ENCODE measurements around the gene PARG. TPM values are rescaled to one million over a fixed set of nuclear protein-coding genes. Genes with fewer than 3 reads are reported as not detected.
"Not testable (repeated sequence)": the region's sequence is repeated elsewhere in the genome, so short reads cannot be mapped to it uniquely, and the experiment has no call there.

Gene PARG
- total RNA-seq, 1 donor from 2014 or later, result 38.9 TPM

DNA sequence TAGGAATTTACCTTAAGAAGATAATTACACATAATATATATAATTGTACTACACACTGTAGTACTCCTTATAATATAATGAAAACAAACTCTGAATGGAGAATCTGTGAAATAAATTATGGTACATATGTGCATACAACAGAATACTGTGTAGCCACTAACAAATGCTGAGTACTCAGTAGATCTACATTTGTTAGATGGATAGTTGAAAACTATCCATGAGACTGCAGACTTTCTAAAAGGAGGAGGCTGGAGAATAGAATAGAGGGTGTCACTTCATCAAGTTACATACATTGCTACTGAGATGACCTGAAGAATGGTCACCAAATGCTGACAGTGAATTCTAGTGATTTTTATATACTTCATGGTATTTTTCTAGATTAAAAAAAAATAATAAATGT is 111.0 kb downstream of the PARG start:
- no peak for DNase-seq (ENCODE audit: low spot score)

DNA sequence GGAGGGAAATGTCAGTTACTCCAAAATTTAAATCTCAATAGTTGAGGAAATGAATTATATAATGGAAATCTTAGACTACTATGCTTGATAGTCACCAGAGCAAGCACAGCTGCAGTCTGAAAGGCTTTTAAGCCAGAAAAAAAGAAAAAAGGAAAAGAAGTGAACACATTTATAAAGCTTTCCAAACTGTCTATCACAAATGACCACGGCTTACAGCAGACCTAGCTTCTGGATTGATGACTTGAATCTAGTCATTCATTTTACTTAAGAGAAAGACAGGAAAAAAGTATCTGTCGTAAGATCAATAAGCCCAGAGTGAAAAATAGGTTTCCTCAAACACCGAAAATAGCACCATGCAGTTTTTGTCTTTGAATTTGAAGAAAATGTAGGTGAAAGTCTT is 111.8 kb downstream of the PARG start:
- no peak for DNase-seq (ENCODE audit: low spot score)

DNA sequence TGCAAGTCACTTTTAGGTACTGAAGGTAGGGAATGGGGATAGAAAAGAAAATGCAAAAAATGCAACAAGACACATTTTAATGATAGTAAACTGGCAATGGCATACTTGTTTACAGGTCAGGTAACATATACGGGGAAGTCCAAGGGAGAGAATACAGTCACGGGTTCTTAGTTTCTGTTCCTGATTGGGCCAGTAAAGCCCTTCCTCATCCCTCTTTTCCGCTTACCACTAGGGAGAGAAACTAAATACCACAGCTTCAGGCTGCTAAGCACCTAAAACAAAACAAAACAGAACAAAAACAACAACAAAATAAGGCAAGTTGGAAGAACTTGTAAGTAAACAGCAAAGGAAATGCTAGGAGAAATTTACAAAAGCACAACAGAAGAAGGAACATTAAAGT is 114.5 kb downstream of the PARG start:
- no peak for DNase-seq (ENCODE audit: low spot score)

DNA sequence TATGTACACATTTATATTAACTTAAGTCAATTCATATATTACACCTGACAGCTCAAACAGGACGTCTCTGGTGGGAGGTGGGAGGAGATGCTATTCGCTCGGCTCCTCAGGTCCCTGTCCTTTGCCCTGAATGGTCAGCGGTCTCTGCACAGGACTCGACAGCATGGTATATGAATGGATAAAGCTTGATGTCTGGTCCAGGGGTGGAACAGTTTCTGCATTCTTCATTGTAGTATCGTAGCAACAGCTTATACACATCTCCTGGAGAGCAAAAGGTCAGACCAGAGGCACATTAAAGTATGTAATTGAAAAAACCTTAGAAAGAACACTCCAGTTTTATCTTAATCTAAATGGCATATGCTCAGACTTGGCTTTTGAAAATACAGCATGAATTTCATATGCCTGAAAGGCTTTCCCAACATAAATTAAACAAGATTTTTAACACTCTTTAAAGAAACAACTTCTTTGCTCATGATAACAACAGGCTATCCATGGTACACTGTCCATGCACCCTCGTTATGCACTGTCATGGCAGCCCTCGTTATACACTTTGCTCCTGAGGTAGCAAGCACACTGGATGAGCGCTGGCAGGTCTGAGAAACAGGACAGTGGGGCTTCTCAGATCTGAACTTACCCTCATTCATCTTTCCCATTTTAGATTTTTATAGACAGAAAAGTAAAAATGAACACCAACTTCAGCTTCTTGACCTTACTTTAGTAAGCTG is 122.4 kb downstream of the PARG start:
- no peak for DNase-seq (ENCODE audit: low spot score)

DNA sequence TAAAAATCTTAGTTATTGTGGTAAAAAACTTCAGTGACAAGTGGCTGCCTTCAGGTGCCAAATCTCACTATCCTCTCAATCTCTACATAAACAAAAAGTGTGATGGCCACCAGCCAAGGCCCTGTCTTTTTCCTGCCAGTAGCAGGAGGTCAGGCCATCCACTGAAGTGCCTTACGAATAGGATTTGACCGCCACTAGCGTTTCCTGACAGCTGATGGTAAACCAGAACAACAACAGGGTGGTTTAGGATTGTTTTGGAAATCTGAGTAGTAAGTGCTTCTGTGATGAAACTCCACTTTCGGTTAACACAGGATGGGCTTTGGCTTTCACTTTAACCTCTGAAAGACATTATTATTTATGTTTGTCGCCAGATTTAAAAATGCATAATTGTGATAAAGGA is 124.0 kb downstream of the PARG start:
- DNase-seq (ENCODE audit: low spot score), result no peak

DNA sequence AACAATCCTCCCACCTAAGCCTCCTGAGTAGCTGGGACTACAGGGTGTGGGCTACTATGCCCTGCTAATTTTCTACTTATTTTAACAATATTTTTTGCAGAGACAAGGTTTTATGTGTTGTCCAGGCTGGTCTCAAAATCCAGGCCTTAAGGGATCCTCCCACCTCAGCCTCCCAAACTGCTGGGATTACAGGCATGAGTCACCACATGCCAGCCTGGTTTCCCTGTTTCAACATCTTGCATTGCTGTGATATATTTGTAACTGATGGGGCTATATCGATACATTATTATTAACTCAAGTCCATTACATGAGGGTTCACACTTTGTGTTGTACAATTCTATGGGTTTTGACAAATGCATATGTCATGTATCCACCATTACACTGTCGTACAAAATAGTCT is 137.8 kb downstream of the PARG start:
- no peak for DNase-seq (ENCODE audit: low spot score)

DNA sequence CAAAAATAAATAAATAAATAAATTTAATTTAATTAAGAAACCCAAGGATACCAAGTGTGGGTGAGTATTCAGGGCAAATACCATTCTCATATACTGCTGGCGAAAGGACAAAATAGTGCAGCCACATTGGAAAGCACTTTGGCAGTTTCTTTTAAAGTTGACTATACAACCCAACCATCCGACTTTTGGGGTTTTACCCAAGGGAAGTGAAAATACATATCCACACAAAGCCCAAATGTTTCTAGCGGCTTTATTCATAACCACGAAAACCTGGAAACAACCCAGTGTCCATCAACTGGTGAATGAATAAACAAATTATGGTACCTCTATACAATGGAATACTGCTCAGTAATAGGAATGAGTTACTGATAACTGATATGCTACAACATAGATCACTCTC is 143.6 kb downstream of the PARG start:
- no peak for DNase-seq (ENCODE audit: low spot score)

DNA sequence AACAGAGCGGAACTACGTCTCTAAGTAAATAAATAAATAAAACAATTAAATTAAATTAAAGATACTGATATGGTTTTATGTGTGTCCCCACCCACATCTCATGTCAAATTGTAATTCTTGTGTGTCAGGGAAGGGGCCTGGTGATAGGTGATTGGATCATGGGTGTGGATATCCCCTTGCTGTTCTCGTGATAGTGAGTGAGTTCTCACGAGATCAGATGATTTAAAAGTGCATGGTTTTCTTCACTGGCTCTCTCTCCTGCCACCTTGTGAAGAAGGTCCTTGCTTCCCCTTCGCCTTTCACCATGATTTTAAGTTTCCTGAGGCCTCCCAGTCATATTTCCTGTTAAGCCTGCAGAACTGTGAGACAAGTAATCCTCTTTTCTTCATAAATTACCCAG is 150.7 kb downstream of the PARG start:
- DNase-seq (ENCODE audit: low spot score), result no peak

DNA sequence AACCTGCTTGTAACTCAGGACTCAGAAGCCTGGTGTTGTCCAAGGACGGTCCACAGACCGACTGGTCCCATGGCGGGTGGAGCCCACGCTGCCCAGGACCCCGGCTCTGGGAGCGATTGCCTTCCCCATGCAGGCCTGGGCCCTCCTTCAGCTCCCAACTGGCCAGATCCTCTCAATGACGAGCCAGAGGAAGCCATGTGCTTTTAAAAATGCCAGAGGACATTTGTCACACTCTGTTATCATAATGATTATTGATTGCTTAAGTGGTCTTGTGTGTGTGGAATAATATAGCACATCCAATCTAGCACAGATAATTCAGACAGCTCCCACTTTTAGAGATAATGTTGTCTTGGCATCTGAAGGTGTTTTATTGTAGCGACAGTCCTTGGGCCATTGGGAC is 157.1 kb downstream of the PARG start:
- no peak for DNase-seq (ENCODE audit: low spot score)

DNA sequence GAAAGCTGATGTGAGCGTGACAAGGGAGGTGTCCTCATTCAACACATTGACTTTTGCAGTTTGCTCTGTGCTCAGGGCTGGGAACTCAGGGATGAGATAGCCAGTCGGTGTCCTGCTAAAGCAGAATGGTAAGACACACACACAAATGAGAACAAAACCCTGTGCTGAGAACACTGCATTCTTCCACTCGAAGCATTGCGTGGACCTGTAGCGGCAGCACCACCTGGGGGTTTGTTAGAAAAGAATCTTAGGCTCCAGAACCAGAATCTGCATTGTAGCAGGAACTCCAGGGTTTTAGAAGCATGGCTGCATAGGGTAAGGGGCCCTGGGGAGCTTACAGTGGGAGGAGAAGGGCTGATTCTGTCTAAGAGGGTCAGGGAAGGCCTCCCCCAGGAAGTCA is 158.2 kb downstream of the PARG start:
- no peak for DNase-seq (ENCODE audit: low spot score)

DNA sequence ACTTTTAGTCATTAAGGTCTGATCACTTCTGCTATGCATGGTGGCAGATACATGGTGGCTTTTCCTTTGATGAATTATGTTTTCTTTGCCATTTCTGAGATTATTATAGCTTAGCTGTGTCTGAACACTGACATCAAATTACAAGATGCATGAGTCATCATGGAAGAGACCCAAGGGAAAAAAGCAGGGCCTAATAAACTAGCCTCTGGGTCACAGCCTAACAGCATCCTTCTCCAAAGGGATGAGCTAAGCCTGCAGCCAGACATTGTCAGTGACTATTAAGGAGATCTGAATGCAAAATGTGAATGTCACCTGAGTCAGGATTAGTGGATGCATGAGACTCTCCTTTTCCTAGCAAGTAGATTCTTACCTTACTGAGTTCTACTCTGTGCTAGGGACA is 160.6 kb downstream of the PARG start:
- no peak for DNase-seq (ENCODE audit: low spot score)

DNA sequence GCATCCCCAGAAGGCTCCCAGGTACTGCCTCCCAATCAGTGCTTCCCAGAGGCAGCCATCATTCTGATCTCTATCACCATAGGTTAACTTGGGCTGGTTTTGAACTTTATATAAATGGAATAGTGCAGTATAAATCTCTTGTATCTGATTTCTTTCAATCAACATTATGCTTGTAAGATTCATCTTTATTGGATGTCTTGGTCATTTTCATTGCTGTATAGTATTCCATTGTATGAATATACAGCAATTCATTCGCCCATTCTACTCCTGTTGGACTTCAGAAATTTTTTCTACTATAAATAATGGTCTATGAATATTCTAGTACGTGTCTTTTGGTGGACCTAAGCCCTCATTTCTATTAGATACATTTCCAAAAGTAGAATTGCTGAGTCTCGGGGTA is 163.6 kb downstream of the PARG start:
- no peak for DNase-seq (ENCODE audit: low spot score)

DNA sequence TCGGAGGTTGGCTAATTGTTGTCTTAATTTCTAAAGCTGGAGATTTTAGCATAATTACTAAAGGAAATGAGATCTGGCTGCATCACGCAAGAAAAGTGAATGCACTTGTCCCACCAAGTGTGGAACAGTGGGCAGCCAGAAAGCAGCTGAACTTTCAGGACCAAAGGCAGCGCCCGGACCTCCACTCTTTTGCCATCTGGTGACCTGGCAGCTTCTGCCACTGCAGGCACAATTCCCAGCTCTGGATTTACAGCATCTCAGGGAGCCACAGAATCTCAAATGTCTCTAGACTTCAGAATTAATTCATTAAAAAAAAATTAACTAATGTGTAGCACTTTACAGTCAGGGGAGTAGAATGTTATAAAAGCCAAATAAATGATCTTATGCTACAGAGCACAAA is 165.0 kb downstream of the PARG start:
- DNase-seq (ENCODE audit: low spot score), result no peak

DNA sequence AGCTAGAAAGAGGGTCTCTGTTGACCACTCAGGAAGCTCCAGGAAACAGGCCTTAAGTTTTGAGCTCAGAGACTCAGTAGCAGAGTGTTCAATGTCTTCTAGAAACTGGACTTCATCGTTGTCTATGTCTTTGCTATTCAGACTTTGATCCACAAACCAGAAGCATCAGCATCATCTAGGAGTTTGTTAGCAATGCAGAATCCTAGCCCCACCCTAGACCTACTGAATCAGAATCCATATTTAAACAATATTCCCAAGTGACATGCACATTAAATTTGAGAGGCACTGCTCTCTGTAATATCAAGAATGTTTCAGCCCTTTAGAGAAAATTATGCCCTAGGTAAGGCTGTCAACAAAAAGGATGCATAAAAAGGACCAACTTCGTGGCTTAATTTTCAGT is 166.8 kb downstream of the PARG start:
- DNase-seq (ENCODE audit: low spot score), result no peak

DNA sequence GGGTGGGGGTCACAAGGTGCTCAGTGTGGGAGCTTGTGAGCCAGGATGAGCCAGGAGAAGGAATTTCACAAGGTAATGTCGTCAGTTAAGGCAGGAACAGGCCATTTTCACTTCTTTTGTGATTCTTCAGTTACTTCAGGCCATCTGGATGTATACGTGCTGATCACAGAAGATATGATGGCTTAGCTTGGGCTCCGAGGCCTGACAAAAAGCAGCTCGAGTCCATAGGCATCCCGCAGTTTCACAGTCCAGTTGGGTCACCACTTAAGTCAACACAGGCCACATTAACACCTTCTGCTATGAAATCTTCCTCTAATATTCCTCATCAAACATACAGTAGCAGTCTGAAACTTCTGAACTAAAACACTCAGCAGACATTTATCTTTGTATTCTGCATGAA is 168.9 kb downstream of the PARG start:
- DNase-seq (ENCODE audit: low spot score), result not testable (repeated sequence)

DNA sequence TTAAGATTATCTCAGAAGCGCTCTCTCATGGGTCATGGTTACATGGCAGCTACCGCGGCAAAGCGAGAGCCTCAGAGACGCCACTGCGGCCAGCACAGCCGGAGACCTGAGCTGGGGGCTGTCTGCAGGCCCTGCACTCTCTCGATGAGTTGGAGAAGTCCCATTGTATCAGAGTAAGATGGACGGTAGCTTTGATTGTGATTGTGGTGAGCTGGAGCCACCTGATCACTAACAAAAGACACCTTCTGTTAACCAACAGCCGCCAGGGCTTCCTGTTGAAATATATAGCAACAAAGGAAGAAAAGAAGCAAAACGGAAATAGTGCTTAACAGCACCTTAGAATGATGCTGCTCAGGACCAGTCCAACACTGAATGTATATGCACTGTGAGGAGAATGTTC is 170.8 kb downstream of the PARG start:
- not testable (repeated sequence) for DNase-seq (ENCODE audit: low spot score)

DNA sequence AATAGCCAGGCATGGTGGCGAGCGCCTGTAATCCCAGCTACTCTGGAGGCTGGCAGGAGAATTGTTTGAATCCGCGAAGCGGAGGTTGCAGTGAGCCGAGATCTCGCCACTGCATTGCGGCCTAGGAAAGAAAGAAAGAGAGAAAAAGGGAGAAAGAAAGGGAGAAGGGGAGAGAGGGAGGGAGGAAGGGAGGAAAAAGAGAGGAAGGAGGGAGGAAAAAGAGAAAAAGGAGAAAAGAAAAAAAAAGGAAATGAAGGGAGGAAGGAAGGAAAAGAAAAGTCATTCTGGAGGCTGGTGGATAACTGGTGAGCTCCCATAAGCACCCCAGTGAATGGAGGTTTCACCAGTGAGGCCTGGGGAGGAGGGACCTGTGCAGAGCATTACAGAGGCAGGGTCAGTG is 172.1 kb downstream of the PARG start:
- no peak for DNase-seq (ENCODE audit: low spot score)

DNA sequence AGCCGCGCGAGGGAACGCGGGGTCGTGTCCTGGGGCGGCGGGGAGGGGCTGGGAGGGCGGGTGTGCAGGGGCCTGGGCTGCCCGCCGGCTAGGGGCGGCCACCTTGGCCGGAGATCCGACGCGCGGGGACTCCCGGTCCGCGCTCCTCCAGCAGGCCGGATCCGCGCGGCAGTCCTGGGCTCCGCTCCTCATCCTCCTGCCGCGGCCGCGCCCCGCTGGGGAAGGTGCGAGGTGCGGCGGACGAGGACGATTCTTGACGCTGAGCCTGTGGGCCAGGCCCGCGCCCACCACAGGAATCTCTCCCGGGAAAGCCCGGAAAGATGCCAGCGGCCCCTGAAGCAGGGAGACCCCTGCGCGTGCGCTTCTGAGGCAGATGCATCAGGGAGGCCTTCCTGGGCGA is 173.1 kb downstream of the PARG start:
- DNase-seq (ENCODE audit: low spot score), result no peak

DNA sequence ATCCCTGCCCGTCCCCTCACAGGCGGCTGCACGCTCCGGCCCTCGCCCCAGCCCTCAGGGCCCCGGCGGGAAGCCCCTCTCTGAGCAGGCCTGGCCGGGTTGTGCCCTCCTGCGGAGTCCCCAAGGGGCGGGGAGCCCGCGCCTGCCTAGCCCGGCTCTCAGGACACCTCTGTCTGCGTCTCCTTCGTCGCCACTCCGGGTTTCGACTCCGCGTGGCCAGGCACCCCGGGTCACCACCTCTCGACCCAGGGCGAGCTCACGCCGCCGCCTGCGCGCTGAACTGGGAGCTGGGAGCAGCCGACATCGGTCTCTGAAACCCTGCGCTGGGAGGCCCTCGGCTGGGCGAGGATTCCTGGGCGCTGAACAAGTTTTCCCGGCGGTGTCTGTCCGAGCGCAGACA is 173.5 kb downstream of the PARG start:
- DNase-seq (ENCODE audit: low spot score), result no peak

Other genes starting within 250 kb of the PARG start
- gene OGDHL, start 179.7 kb downstream of the PARG start, total RNA-seq, result 6.0 TPM
- gene TIMM23B, start within 50 bp of the PARG start, total RNA-seq, result 34.1 TPM
- 27.7 TPM for gene AGAP6, start 46.4 kb upstream of the PARG start, total RNA-seq
- 37.8 TPM for gene WASHC2A, start 125.9 kb upstream of the PARG start, total RNA-seq

Data from ureter (tissue), 1 donor.